ENCODE measurements around the gene PHC3.
"Not testable (repeated sequence)": the region's sequence is repeated elsewhere in the genome, so short reads cannot be mapped to it uniquely, and the experiment has no call there.

Gene PHC3

GRCh38 chr3:170221924-170222646 lies 40.6 kb upstream of the PHC3 start, which contains the start of gene PRKCI:
Gene PRKCI, plus strand, starts transcription at chr3:170222424. Its CDS starts 246 bp downstream, at chr3:170222670.
- peak; percentile 93 for DNase-seq (ENCODE audit: low spot score)
- no peak for TF ChIP-seq CTCF (IDR thresholded peaks at IDR 0.05; ENCODE audit: borderline replicate concordance, control extremely low read depth, extremely low read depth, insufficient read depth, missing control alignments)
- in situ Hi-C loops (cut with MboI; ENCODE audit: low sequenced_read_pairs, unreplicated experiment): no loop called here

- no peak for DNase-seq (ENCODE audit: low spot score)
- TF ChIP-seq CTCF (IDR thresholded peaks at IDR 0.05; ENCODE audit: borderline replicate concordance, control extremely low read depth, extremely low read depth, insufficient read depth, missing control alignments): no peak
- in situ Hi-C loops (cut with MboI; ENCODE audit: low sequenced_read_pairs, unreplicated experiment): no loop called here
Observed at GRCh38 chr3:170220871-170221270, 39.3 kb upstream of the PHC3 start.

DNA sequence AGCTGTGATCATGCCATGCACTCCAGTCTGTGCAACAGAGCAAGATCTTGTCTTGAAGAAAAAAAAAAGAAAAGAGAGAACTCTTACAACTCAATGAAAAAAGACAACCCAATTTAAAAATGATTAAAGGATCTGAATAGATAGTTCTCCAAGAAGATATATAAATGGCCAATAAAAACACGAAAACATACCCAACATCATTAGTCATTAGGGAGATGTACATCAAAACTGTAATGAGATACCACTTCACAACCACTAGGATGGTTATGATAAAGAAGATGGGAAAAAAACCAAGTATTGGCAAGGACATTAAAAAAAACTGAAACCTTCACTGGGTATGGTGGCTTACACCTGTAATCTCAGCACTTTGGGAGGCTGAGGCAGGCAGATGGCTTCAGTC lies 38.3 kb upstream of the PHC3 start:
- TF ChIP-seq CTCF (IDR thresholded peaks at IDR 0.05; ENCODE audit: borderline replicate concordance, control extremely low read depth, extremely low read depth, insufficient read depth, missing control alignments): no peak
- no peak for DNase-seq (ENCODE audit: low spot score)
- in situ Hi-C loops (cut with MboI; ENCODE audit: low sequenced_read_pairs, unreplicated experiment): no loop called here

- in situ Hi-C loops (cut with MboI; ENCODE audit: low sequenced_read_pairs, unreplicated experiment): no loop called here
- no peak for TF ChIP-seq CTCF (IDR thresholded peaks at IDR 0.05; ENCODE audit: borderline replicate concordance, control extremely low read depth, extremely low read depth, insufficient read depth, missing control alignments)
- DNase-seq (ENCODE audit: low spot score): no peak
Observed at GRCh38 chr3:170211668-170212067, 30.1 kb upstream of the PHC3 start.

DNA sequence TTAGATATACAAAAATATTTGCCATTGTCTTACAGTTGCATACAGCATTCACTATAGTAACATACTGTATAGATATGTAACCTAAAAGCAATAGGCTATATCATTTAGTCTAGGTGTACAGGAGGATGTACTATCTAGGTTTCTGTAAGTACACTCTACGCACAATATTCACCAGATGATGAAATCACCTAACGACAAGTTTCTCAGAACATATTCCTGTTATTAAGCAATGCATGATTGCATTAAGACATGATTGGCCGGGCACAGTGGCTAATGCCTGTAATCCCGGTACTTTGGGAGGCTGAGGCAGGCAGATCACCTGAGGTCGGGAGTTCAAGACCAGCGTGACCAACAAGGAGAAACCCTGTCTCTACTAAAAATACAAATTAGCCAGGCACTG lies 26.2 kb upstream of the PHC3 start:
- DNase-seq (ENCODE audit: low spot score): no peak
- no peak for TF ChIP-seq CTCF (IDR thresholded peaks at IDR 0.05; ENCODE audit: borderline replicate concordance, control extremely low read depth, extremely low read depth, insufficient read depth, missing control alignments)
- in situ Hi-C loops (cut with MboI; ENCODE audit: low sequenced_read_pairs, unreplicated experiment): no loop called here

- DNase-seq (ENCODE audit: low spot score); in situ Hi-C loops (cut with MboI; ENCODE audit: low sequenced_read_pairs, unreplicated experiment): not testable (repeated sequence)
Observed at GRCh38 chr3:170206164-170206762, 24.7 kb upstream of the PHC3 start.

- in situ Hi-C loops (cut with MboI; ENCODE audit: low sequenced_read_pairs, unreplicated experiment): no loop called here
- TF ChIP-seq CTCF (IDR thresholded peaks at IDR 0.05; ENCODE audit: borderline replicate concordance, control extremely low read depth, extremely low read depth, insufficient read depth, missing control alignments): no peak
- DNase-seq (ENCODE audit: low spot score): peak; percentile 44
Observed at GRCh38 chr3:170205302-170205701, 23.8 kb upstream of the PHC3 start.

Measured in GM13976 (cell line).